Measurements from ENCODE around the gene BORCS5. TPM values are rescaled to one million over a fixed set of nuclear protein-coding genes. Genes with fewer than 3 reads are reported as not detected.

The BORCS5 gene
- total RNA-seq, 1 experiment from 2014 or later = 7.8 TPM

DNA sequence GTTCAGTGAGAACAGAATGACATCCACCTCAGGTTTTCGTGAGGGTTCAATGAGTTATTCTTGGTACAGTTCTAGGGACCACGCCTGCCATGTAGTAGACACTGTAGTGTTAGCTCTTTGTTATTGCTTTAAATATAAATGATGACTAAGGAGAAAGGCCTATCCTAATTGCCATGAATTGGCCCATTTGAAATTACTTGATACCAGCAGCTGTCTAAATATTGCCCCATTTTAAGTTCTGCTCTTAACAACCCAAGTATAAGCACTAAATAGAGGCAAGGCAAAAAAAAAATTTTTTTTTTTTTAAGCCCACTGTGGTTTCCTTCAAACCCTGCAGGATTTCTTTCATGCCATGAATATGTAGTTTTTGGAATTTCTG lies 84.5 kb downstream of the BORCS5 start:
- in situ Hi-C loops (cut with HindIII; ENCODE audit: low pct_unique_long_range_greater_than_20kb, low sequenced_read_pairs) = no loop called here
- H3K36me3 ChIP-seq (ENCODE audit: control insufficient read depth, insufficient read depth, low read length) = no peaks in the 10 kb centered on the region
- no TSS peak for BruUV-seq (replicated peaks)
- no peaks in the 10 kb centered on the region for H3K4me1 ChIP-seq (ENCODE audit: control insufficient read depth, insufficient read depth, low read length)
- DNase-seq (ENCODE audit: low read depth, low spot score) (no peak), ATAC-seq (no peak)
- ChIA-PET POLR2A (no interaction called here), CTCF (no interaction called here)
- H3K27me3 ChIP-seq (ENCODE audit: control insufficient read depth, insufficient read depth, low read length) = no peaks in the 10 kb centered on the region
- TF ChIP-seq TCF7L2 (IDR thresholded peaks at IDR 0.05; ENCODE audit: low read depth, low read length) = no peak
- TF ChIP-seq SIN3A (IDR thresholded peaks at IDR 0.05; ENCODE audit: borderline replicate concordance, insufficient read depth, low read depth, low read length) = no peak
- H3K4me3 ChIP-seq (ENCODE audit: low read depth in 2 of 2, low read length in 2 of 2) = no peak overlapping the region
- intact Hi-C loops (cut with micrococcal nuclease; ENCODE audit: unreplicated experiment) = no loop called here
- no peak overlapping the region for H3K27ac ChIP-seq (ENCODE audit: low read length)
- no peaks in the 10 kb centered on the region for H3K9me3 ChIP-seq (ENCODE audit: control insufficient read depth, insufficient read depth, low read depth, low read length)

DNA sequence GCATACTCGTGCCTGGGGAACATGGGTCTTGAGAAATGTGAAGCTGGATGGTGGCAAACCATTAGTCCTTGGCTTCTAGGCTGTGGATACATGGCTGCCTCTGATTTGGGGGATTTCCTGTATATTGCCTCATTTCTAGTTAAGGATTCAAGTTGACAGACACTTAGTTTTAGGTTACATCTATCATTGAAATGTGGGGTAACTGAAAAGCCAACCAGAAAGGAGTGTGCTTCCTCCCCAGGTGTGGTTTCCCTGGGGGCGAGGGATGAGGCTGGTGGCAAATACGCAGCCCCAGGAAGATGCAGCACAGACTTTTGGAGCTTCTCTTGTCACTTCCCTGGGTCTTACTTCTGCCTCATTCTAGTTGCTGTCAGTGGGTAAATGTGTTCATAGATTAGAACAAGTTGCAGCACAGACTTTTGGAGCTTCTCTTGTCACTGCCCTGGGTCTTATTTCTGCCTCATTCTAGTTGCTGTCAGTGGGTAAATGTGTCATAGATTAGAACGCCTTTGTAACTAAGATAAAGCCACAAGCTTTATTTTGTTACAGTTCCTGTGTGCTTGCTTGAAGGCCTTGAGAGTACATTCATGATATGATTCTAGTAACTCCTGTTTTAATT lies 85.1 kb downstream of the BORCS5 start:
- CTCF ChIA-PET = no interaction called here
- BruUV-seq (replicated peaks) = no TSS peak
- no peak overlapping the region for H3K27ac ChIP-seq (ENCODE audit: low read length)

DNA sequence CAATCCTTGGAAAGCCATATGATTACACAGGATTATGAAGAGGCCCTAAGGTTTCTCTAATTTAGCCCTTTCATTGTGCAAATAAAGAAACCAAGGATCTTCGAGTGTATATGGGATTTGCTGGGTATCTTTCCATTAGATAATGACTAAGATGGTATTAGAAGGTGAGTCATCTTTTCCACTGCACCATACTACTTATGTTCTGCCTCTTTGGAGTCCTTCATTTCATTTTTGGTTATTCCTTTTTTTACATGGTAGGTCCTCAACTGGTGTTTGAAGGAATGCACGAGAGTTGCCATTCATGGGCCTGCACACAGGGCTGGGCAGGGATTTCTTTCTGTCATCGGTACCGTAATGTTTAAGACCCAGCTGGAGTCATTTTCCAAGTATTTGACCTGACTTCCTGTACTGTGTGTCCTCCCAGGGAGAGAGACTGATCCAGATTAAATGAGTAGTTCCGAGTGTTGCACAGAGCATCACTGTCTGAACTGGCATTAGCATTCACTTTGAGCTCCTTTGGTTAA lies 85.7 kb downstream of the BORCS5 start:
- Histone ChIP-seq H3K27me3 (ENCODE audit: control insufficient read depth, insufficient read depth, low read length) (no peaks in the 10 kb centered on the region), H3K27ac (ENCODE audit: low read length) (no peak overlapping the region), H3K4me3 (ENCODE audit: low read depth in 2 of 2, low read length in 2 of 2) (no peak overlapping the region), H3K36me3 (ENCODE audit: control insufficient read depth, insufficient read depth, low read length) (no peaks in the 10 kb centered on the region), H3K9me3 (ENCODE audit: control insufficient read depth, insufficient read depth, low read depth, low read length) (no peaks in the 10 kb centered on the region), H3K4me1 (ENCODE audit: control insufficient read depth, insufficient read depth, low read length) (no peaks in the 10 kb centered on the region)
- in situ Hi-C loops (cut with HindIII; ENCODE audit: low pct_unique_long_range_greater_than_20kb, low sequenced_read_pairs) = no loop called here
- ChIA-PET POLR2A (interaction anchor here (0.7 kb wide), 1 partner anchor 12 kb away, joined by 3 read pairs; no protein-coding TSS in a partner anchor), CTCF (no interaction called here)
- DNase-seq (ENCODE audit: low read depth, low spot score) = no peak
- BruUV-seq (replicated peaks) = no TSS peak
- no peak for TF ChIP-seq POLR2AphosphoS5 (IDR thresholded peaks at IDR 0.05; ENCODE audit: low read depth, low read length)
- TF ChIP-seq TCF7L2 (IDR thresholded peaks at IDR 0.05; ENCODE audit: low read depth, low read length) = no peak
- TF ChIP-seq CTCF (IDR thresholded peaks at IDR 0.05) = no peak
- TF ChIP-seq SIN3A (IDR thresholded peaks at IDR 0.05; ENCODE audit: borderline replicate concordance, insufficient read depth, low read depth, low read length) = no peak
- no peak for TF ChIP-seq REST (IDR thresholded peaks at IDR 0.05; ENCODE audit: insufficient read depth in 1 of 2, low read depth in 2 of 2, low read length in 1 of 2)
- ATAC-seq = no peak
- intact Hi-C loops (cut with micrococcal nuclease; ENCODE audit: unreplicated experiment) = no loop called here

More for the DNA sequence above, 85.1 kb downstream of the BORCS5 start:
- no peak for ATAC-seq
- no peak overlapping the region for H3K4me3 ChIP-seq (ENCODE audit: low read depth in 2 of 2, low read length in 2 of 2)
- H3K27me3 ChIP-seq (ENCODE audit: control insufficient read depth, insufficient read depth, low read length) = no peaks in the 10 kb centered on the region
- intact Hi-C loops (cut with micrococcal nuclease; ENCODE audit: unreplicated experiment) = no loop called here
- no peak for TF ChIP-seq TCF7L2 (IDR thresholded peaks at IDR 0.05; ENCODE audit: low read depth, low read length)
- DNase-seq (ENCODE audit: low read depth, low spot score) = no peak
- H3K36me3 ChIP-seq (ENCODE audit: control insufficient read depth, insufficient read depth, low read length) = no peaks in the 10 kb centered on the region
- H3K4me1 ChIP-seq (ENCODE audit: control insufficient read depth, insufficient read depth, low read length) = no peaks in the 10 kb centered on the region
- in situ Hi-C loops (cut with HindIII; ENCODE audit: low pct_unique_long_range_greater_than_20kb, low sequenced_read_pairs) = no loop called here
- H3K9me3 ChIP-seq (ENCODE audit: control insufficient read depth, insufficient read depth, low read depth, low read length) = no peaks in the 10 kb centered on the region
- POLR2A ChIA-PET = no interaction called here

Data from Panc1 (cell line).